HG02852 (cell line): Measurements from ENCODE around the gene GRM8.

ENCODE experiments used
- ATAC-seq: cut with Tn5 transposase; IDR thresholded peaks from one replicate; pipeline ENCODE4 v1.9.1; 2021; ENCODE audit warnings: mild to moderate bottlenecking, moderate library complexity; ENCODE audit not compliant: unreplicated experiment

GRM8 gene

GRCh38 chr7:127231415-127231814 is 21.3 kb downstream of the GRM8 start:
- ATAC-seq = no peak

GRCh38 chr7:127230192-127230925 is 22.4 kb downstream of the GRM8 start:
- no peak for ATAC-seq

- no peak for ATAC-seq
Observed at GRCh38 chr7:127226685-127227374, 25.9 kb downstream of the GRM8 start.

GRCh38 chr7:127221731-127222130 is 31.0 kb downstream of the GRM8 start:
- ATAC-seq = no peak

- ATAC-seq = no peak
Observed at GRCh38 chr7:127214956-127215718, 37.6 kb downstream of the GRM8 start.

GRCh38 chr7:127209886-127210285 is 42.9 kb downstream of the GRM8 start:
- ATAC-seq = no peak

GRCh38 chr7:127208860-127209259 is 43.9 kb downstream of the GRM8 start:
- no peak for ATAC-seq

GRCh38 chr7:127208351-127208750 is 44.4 kb downstream of the GRM8 start:
- ATAC-seq = no peak

- ATAC-seq = no peak
Observed at GRCh38 chr7:127207806-127208205, 44.9 kb downstream of the GRM8 start.

GRCh38 chr7:127207230-127207629 is 45.5 kb downstream of the GRM8 start:
- ATAC-seq = no peak

GRCh38 chr7:127194571-127194970 is 58.2 kb downstream of the GRM8 start:
- no peak for ATAC-seq

- ATAC-seq = no peak
Observed at GRCh38 chr7:127189886-127190285, 62.9 kb downstream of the GRM8 start.

GRCh38 chr7:127189074-127189473 is 63.7 kb downstream of the GRM8 start:
- no peak for ATAC-seq

- no peak for ATAC-seq
Observed at GRCh38 chr7:127187740-127188139, 65.0 kb downstream of the GRM8 start.

- no peak for ATAC-seq
Observed at GRCh38 chr7:127186686-127187085, 66.1 kb downstream of the GRM8 start.

- no peak for ATAC-seq
Observed at GRCh38 chr7:127177156-127177555, 75.6 kb downstream of the GRM8 start.

GRCh38 chr7:127162366-127162765 is 90.4 kb downstream of the GRM8 start:
- ATAC-seq = no peak

GRCh38 chr7:127158659-127159058 is 94.1 kb downstream of the GRM8 start:
- no peak for ATAC-seq

- no peak for ATAC-seq
Observed at GRCh38 chr7:127154958-127155357, 97.8 kb downstream of the GRM8 start.

- no peak for ATAC-seq
Observed at GRCh38 chr7:127154101-127154500, 98.6 kb downstream of the GRM8 start.

- no peak for ATAC-seq
Observed at GRCh38 chr7:127153315-127153714, 99.4 kb downstream of the GRM8 start.

- ATAC-seq = no peak
Observed at GRCh38 chr7:127152423-127152822, 100.3 kb downstream of the GRM8 start.
